Activated T-cell treated with anti-CD3 and anti-CD28 coated beads for 48 hours (primary cell): ENCODE measurements around the gene SMG5.
A peak's percentile ranks its signal among the peaks of the same experiment; 100 is the strongest.
"Not testable (repeated sequence)": the region's sequence is repeated elsewhere in the genome, so short reads cannot be mapped to it uniquely, and the experiment has no call there.

Source experiments
- DNase-seq: peaks from one replicate; pipeline ENCODE4 v3.0.0-alpha.2; 2020; ENCODE audit warnings: low read depth

SMG5 gene, protein sequence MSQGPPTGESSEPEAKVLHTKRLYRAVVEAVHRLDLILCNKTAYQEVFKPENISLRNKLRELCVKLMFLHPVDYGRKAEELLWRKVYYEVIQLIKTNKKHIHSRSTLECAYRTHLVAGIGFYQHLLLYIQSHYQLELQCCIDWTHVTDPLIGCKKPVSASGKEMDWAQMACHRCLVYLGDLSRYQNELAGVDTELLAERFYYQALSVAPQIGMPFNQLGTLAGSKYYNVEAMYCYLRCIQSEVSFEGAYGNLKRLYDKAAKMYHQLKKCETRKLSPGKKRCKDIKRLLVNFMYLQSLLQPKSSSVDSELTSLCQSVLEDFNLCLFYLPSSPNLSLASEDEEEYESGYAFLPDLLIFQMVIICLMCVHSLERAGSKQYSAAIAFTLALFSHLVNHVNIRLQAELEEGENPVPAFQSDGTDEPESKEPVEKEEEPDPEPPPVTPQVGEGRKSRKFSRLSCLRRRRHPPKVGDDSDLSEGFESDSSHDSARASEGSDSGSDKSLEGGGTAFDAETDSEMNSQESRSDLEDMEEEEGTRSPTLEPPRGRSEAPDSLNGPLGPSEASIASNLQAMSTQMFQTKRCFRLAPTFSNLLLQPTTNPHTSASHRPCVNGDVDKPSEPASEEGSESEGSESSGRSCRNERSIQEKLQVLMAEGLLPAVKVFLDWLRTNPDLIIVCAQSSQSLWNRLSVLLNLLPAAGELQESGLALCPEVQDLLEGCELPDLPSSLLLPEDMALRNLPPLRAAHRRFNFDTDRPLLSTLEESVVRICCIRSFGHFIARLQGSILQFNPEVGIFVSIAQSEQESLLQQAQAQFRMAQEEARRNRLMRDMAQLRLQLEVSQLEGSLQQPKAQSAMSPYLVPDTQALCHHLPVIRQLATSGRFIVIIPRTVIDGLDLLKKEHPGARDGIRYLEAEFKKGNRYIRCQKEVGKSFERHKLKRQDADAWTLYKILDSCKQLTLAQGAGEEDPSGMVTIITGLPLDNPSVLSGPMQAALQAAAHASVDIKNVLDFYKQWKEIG

DNA sequence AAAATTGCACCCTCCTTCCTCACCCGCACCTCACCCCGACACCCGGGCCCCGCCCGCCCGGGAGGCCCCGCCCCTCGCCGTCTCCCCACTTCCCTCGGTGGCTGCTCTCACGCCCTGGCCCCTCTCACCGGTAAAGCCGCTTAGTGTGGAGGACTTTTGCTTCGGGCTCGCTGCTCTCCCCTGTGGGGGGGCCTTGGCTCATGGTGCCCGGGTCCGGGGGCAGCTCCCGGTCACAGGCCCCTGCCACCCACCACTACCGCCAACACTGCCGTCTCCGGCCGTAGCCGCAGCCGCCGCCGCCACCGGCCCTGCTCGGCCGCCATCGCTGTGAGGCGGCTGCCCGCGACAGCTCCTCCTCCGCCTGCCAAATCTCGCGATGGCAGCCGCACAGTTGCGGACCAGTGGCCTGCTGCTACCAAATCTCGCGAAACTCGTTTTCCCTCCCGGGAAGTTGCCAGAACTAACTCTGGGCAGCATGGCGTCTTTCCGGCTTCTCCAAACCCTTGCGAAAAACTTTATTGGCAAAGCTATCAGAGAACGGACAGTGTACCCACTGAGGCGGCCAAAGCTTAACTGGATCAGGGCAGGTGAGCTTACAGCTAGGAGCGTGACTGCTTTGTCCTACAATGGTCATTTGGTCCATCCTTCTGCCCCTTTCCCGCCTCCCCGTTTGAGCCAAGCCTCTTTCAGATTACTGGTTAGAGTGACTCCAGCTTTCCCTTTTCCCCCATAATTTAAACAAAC is at the start of gene SMG5:
Gene SMG5 (minus strand): TSS at position 347 of the 744 bp plus-strand sequence. CDS start 145 bp downstream, at position 202.
- DNase-seq, result peak; percentile 92

DNA sequence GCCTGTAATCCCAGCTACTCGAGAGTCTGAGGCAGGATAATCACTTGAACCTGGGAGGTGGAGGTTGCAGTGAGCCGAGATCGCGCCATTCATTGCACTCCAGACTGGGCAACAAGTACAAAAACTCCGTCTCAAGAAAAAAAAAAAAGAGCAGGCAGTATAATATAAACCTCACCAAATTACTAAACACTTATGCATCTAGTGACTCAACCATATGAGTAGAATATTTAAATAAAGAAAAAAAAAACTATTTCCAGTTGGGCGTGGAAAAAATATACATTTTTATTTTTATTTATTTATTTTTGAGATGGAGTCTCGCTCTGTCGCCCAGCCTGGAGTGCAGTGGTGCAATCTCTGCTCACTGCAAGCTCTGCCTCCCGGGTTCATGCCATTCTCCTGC is 40.6 kb upstream of the SMG5 start:
- DNase-seq, result not testable (repeated sequence)

DNA sequence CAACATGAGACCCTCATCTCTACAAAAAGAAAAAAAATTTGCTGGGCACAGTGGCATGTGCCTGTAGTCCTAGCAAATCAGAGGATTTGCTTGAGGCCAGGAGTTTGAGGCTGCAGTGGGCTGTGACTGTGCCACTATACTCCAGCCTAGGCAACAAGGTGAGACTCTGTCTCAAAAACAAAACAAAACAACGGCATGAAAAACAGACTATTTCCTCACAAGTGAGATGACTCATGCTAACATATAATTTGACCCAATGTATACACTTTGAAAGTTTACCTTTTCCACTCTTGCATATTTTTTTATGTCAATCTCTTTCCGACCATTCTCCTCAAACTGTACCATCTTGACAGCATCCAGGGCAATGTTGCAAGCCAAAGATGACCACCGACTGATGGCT is 37.9 kb upstream of the SMG5 start:
- DNase-seq, result no peak

- no peak for DNase-seq
Measured at GRCh38 chr1:156319664-156320063, 37.0 kb upstream of the SMG5 start.

DNA sequence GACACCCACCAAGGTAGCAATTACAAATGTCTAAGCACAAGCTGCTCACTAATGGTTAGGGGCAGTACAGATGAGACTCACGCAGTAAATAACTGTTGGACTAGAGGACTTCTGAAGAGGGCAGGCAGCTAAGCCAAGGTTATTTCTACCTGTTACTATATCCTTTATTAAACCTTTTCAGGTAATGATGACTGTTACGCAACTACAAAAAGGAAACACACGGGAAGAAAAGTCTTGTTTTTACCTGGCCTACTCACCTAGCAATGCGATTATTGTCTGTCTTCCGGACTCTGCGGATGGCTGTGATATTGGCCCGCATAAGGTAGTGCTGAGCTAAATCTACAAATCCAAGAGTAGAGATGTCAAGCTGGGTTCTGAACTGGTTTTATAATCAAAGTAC is 34.3 kb upstream of the SMG5 start:
- DNase-seq, result no peak

GRCh38 chr1:156310962-156311361 is 28.3 kb upstream of the SMG5 start:
- DNase-seq, result no peak

GRCh38 chr1:156308078-156308477 is 25.5 kb upstream of the SMG5 start:
- DNase-seq, result no peak

DNA sequence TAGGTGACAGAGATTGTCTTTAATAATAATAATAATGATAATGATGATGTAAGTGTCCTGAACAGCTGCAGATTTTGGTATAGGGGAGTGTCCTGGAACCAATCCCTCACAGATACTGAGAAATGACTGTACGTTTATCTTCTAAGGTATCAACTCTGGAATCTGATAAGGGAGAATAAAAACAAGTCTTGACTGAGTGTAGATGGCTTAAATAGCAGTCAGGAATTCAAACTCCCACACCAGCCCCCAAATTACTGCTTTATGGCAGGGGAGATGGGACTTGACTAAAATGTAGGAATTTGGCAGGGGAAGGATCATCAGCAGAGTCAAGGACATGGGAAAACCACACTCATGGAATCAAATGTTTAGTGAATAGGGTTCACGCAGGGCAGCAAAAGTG is 22.6 kb upstream of the SMG5 start:
- no peak for DNase-seq

- DNase-seq, result no peak
Measured at GRCh38 chr1:156303241-156303640, 20.6 kb upstream of the SMG5 start.

DNA sequence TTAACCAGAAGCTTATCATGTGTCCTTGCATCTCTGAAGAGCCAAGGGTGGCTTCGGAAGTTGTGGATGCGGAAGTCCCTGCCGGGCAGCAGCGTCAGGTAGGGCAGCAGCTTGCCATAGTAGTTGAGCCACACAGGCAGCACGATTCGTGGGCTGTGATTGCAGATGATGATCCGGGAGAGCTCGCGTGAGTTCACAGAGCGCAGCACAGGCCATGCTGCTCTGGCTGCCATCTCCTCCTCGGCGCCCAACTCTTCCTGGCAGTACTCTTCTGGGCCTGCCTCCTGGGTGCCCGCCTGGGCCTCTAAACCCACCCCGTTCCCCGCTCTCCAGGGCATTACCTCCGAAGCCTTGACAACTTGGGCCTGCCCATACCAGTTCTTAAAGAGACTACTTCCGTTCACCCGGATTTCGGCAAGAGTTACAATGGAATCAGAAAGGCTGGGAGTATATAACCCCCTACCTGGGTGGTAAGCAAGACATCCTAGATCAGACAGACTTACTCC is 16.3 kb upstream of the SMG5 start, which contains the start of gene VHLL:
Gene VHLL (minus strand): TSS at position 456 of the 506 bp plus-strand sequence. CDS start 118 bp downstream, at position 338.
- DNase-seq, result no peak

DNA sequence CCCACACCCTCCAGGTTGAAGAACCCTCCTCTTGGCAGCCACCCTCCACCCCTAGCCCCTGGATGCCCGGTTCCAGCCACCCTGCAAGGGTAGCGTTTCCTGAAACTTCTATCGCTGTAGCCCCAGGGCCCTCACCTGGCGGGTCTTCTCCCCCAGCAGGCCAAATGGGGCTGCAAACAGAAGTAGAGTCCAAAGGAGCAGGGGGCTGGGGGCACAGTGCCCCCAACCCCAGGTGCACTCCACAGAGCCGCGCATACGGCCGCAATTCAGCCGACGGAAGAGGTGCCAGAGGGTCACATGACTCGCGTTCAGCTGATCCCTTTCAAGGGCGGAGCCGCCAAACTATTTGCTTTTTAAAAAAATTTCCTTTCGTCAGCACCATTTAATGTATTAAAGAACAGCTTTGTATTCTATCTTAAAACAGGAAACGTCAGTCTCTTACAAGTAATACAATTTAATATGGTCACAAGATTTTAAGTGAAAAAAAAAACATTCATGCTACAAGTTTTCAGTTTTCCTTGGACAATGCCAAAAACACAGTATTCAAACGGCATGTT is 12.8 kb upstream of the SMG5 start, which contains the start of gene GLMP:
Gene GLMP (minus strand): TSS at position 289 of the 557 bp plus-strand sequence. CDS start 34 bp downstream, at position 255.
- peak; percentile 30 for DNase-seq

DNA sequence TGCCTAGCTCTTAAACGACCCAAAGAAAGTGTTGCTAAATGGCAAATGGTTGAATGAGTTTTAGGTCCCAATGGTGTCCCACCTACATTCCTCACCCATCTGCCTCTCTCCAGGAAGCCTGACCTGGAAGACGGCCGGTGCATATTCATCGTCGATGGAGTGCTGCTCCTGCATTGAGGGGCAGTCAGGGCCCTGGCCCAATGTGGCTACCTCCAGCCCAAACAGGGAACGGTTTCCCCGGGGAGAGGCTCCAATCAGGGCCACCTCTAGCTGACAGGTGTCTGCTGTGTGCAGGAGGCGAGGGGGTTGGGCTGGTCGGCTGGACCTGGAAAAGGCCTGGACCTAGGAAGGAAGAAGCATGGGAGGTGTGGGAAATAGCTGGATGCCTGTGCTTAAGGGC is 11.3 kb upstream of the SMG5 start:
- DNase-seq, result no peak

GRCh38 chr1:156293098-156293434 is 10.4 kb upstream of the SMG5 start:
- no peak for DNase-seq

DNA sequence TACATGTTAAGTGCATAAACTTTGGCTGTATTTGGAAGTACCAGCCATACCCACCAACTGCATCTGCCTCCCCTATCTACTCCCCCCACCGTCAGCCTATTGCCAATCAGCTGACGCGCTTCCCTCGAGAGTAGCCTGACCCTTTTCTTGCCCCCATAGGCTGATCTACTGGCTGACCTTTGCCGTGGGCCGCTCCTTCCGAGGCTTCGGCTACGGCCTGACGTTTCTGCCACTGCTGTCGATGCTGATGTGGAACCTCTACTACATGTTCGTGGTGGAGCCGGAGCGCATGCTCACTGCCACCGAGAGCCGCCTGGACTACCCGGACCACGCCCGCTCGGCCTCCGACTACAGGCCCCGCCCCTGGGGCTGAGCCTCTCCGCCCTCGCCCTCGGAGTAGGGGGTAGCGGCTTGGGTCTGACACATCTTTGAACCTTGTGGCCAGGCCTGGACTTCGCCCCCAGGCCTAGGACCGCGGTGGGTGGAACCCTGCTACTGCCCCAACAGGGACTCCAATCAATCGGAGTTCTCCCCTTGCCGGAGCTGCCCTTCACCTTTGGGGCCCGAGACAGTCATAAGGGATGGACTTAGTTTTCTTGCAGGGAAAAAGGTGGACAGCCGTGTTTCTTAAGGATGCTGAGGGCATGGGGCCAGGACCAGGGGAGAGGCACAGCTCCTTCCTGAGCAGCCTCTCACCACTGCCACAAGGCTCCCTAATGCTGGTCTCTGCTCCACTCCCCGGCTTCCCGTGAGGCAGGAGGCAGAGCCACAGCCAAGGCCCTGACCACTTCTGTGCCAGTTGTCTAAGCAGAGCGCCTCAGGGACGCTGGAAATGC is 8.8 kb upstream of the SMG5 start:
- DNase-seq, result no peak

- DNase-seq, result no peak
Measured at GRCh38 chr1:156289857-156290256, 7.2 kb upstream of the SMG5 start.

GRCh38 chr1:156286061-156286460 is 3.4 kb upstream of the SMG5 start:
- DNase-seq, result no peak

GRCh38 chr1:156285437-156285836 is 2.8 kb upstream of the SMG5 start:
- no peak for DNase-seq

GRCh38 chr1:156284757-156285156 is 2.1 kb upstream of the SMG5 start:
- DNase-seq, result no peak

DNA sequence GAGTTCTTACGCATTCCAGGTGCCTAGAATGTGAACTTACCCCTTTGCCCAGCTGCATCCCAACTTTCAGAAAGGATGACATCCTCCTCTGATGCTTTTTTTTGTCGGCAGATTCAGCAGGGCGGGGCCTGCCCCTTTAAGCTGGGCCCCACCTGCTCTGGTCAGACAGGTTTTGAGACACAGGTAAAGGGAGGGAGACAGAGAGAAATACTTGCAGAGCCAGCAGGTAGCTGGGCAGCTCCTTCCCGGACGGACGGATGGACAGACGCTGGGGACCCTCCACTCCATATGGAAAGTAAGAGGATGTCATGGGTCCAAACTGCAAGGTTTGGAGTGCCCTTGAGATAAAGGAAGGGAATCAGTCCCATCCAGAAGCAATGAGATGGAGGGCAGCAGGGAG is 1.5 kb upstream of the SMG5 start, which contains the start of gene TMEM79:
Gene TMEM79 (plus strand): TSS at position 214 of the 400 bp plus-strand sequence. CDS start 902 bp downstream, outside the sequence.
- no peak for DNase-seq

GRCh38 chr1:156283521-156283920 is 896 bp upstream of the SMG5 start:
- DNase-seq, result no peak
